PFSK-1 (cell line): ENCODE data around the gene PIK3R3.

Source experiments
- POLR2AphosphoS5 ChIP-seq: IDR thresholded peaks from 2 replicates; pipeline ENCODE4 v1.6.1; 2012; ENCODE audit warnings: low read depth, mild to moderate bottlenecking, control low read depth, low read length, moderate library complexity
- REST ChIP-seq, 2 experiments: IDR thresholded peaks; 2 replicates each; pipeline versions ENCODE4 v1.6.1 to v1.8.0; 2011 to 2012; ENCODE audit warnings: low read depth in 2 of 2, low read length in 2 of 2, control low read depth in 1 of 2, inconsistent platforms in 1 of 2, mild to moderate bottlenecking in 1 of 2, moderate library complexity in 1 of 2; ENCODE audit not compliant: insufficient read depth in 1 of 2
- SIN3A ChIP-seq: IDR thresholded peaks from 2 replicates; pipeline ENCODE4 v1.6.1; 2012; ENCODE audit warnings: mild to moderate bottlenecking, low read length, moderate library complexity, borderline replicate concordance; ENCODE audit not compliant: insufficient read depth
- TAF1 ChIP-seq: IDR thresholded peaks from 2 replicates; pipeline ENCODE4 v1.6.1; 2012; ENCODE audit warnings: low read length, control low read depth, borderline replicate concordance; ENCODE audit not compliant: insufficient read depth

DNA sequence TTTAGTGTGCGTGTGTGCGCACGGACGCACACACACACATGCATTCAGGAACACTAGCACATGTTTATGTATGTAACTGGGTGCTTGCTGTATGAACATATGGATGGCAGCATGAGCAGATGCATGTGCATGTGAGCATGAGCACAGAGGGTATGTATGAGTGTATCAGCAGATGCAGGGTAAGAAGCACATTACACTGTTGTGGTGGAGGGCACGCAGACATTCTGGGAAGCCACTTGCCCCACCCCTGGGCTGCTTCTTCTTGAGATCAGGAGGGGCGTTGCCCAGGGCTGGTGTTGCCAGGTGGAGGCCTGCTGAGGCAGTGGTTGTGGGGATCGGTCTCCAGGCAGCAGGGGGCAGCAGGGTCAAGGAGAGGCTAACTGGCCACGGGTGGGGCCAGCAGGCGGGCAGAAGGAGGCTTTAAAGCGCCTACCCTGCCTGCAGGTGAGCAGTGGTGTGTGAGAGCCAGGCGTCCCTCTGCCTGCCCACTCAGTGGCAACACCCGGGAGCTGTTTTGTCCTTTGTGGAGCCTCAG lies 47.7 kb upstream of the PIK3R3 start:
- no peak for TF ChIP-seq POLR2AphosphoS5
- no peak for TF ChIP-seq REST (IDR thresholded peaks at IDR 0.05; ENCODE audit: insufficient read depth in 1 of 2, low read depth in 2 of 2, low read length in 2 of 2)
- no peak for TF ChIP-seq TAF1
- TF ChIP-seq SIN3A, result no peak
